ENCODE data around the gene SIX5.

SIX5 gene

GRCh38 chr19:45772912-45773311 lies 3.9 kb upstream of the SIX5 start:
- DNase-seq, result no peak

- no peak for DNase-seq
Observed at GRCh38 chr19:45772130-45772840, 3.2 kb upstream of the SIX5 start.

- no peak for DNase-seq
Observed at GRCh38 chr19:45771311-45771933, 2.4 kb upstream of the SIX5 start.

GRCh38 chr19:45770192-45771101 lies 1.4 kb upstream of the SIX5 start:
- DNase-seq, result peak; percentile 95

- DNase-seq, result no peak
Observed at GRCh38 chr19:45769821-45770191, 754 bp upstream of the SIX5 start.

- no peak for DNase-seq
Observed at GRCh38 chr19:45768655-45768983, 433 bp downstream of the SIX5 start.

- DNase-seq, result peak; percentile 80
Observed at GRCh38 chr19:45767881-45768654, 984 bp downstream of the SIX5 start.

- peak; percentile 85 for DNase-seq
Observed at GRCh38 chr19:45767410-45767880, 1.6 kb downstream of the SIX5 start.

- DNase-seq, result no peak
Observed at GRCh38 chr19:45766869-45767346, 2.1 kb downstream of the SIX5 start.

- DNase-seq, result no peak
Observed at GRCh38 chr19:45766296-45766868, 2.7 kb downstream of the SIX5 start.

- DNase-seq, result no peak
Observed at GRCh38 chr19:45765702-45766295, 3.3 kb downstream of the SIX5 start.

- DNase-seq, result no peak
Observed at GRCh38 chr19:45764945-45765701, 3.9 kb downstream of the SIX5 start.

- no peak for DNase-seq
Observed at GRCh38 chr19:45764475-45764874, 4.6 kb downstream of the SIX5 start.

GRCh38 chr19:45763691-45764294 lies 5.3 kb downstream of the SIX5 start:
- DNase-seq, result no peak

- DNase-seq, result no peak
Observed at GRCh38 chr19:45762870-45763631, 6.0 kb downstream of the SIX5 start.

GRCh38 chr19:45761714-45762113 lies 7.3 kb downstream of the SIX5 start:
- DNase-seq, result no peak

GRCh38 chr19:45758921-45759320 lies 10.1 kb downstream of the SIX5 start:
- DNase-seq, result no peak

GRCh38 chr19:45757695-45758094 lies 11.4 kb downstream of the SIX5 start:
- no peak for DNase-seq

GRCh38 chr19:45754323-45754722 lies 14.7 kb downstream of the SIX5 start:
- DNase-seq, result no peak

GRCh38 chr19:45753548-45753947 lies 15.5 kb downstream of the SIX5 start:
- no peak for DNase-seq
